ENCODE data around the gene SMARCA2. TPM values are rescaled to one million over a fixed set of nuclear protein-coding genes. Genes with fewer than 3 reads are reported as not detected.

SMARCA2 gene
- polyA plus RNA-seq, 3 donors from 2014 or later, result 20.1 to 41.4 (median 25.2) TPM

GRCh38 chr9:2241461-2241835, 226.3 kb downstream of the SMARCA2 start:
- H3K4me3 Mint-ChIP-seq, result peak overlapping the region; percentile 83 to 86 (median 85)
- peaks cover 0 to 6% (median 5%) of the 10 kb centered on the region in 3 donors for H3K36me3 Mint-ChIP-seq
- peak in 1 of 3 donors; percentile 7 for DNase-seq
- no peak overlapping the region for H3K27ac Mint-ChIP-seq
- H3K27me3 Mint-ChIP-seq (ENCODE audit: low read depth in 3 of 3), result peaks cover 0 to 14% (median 3%) of the 10 kb centered on the region in 3 donors
- H3K9me3 Mint-ChIP-seq, result no peaks in the 10 kb centered on the region
- peaks cover 17 to 19% of the 10 kb centered on the region in 2 donors for H3K4me1 Mint-ChIP-seq

DNA sequence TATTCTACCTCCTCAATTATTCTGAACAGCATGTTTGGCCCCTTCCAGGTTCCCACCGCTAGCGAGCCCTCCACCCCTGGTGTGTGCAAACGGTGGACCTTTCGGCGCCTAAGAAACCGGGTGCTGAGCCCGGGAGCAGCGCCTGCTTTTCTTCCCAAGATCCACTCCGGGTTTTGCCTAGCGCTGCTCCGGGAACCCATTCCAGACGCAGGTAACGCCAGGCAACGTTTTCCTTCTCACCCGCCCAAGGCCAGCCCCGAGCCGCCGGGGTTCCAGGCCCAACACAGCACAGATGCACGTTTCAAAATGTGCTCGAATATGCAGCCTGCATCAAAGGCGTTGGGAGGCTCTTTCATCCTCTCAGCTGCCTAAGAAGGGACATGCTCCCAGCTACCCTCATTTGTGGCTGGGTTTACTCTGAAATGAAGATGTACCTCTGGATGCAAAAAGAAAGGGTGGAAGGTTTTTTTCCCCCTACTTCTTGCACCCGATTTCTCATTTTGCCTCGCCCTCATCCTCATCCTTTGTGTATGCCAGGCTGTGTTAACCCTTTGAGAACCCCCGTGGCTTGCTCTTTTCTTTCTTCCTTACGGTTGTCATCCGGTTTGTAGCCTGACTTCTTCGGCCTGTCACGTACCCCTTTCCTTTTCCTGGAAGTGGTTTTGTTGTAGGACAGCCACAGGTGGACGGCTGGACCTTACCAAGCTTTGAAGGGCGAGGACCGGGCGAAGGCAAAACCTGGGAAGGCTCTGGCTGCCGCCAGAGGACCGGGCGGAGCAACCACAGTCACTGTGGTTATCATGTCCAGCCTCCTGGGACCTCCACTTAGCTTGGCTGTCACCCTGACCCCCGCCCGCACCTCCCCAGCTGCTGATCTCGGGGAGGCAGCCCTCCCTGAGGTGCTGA, 226.9 kb downstream of the SMARCA2 start:
- H3K4me3 Mint-ChIP-seq, result peak overlapping the region; percentile 83 to 86 (median 85)
- peaks cover 17 to 19% of the 10 kb centered on the region in 2 donors for H3K4me1 Mint-ChIP-seq
- peaks cover 0 to 10% (median 5%) of the 10 kb centered on the region in 3 donors for H3K36me3 Mint-ChIP-seq
- no peaks in the 10 kb centered on the region for H3K9me3 Mint-ChIP-seq
- H3K27me3 Mint-ChIP-seq (ENCODE audit: low read depth in 3 of 3), result peaks cover 2 to 14% (median 3%) of the 10 kb centered on the region in 3 donors
- peak; percentile 50 to 59 (median 51) for DNase-seq
- peak overlapping the region in 4 of 6 donors; percentile 32 to 71 (median 54) for H3K27ac Mint-ChIP-seq

DNA sequence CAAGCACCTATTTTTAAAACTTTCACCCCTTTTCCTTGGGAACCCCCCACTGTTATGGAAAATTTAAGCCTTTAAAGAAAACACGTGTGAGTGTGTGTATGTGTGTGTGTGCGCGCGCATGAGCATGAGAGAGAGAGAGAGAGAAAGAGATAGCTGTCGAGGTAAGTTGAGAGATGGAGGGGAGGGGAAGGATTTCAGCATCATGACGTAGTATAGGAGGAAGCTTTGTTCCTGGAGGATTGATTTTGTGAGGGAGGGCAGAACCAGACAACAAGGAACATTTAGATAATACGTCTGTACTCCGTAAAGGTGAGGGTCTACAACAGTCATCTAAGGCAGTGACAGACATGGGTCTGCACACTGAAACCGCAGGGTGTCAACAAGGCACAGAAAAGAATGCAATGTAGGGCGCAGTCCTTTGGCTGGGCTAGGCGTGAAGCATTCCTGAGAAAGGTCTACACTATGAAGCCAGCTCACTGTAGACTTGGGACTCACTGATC, 227.7 kb downstream of the SMARCA2 start:
- peaks cover 0 to 10% (median 5%) of the 10 kb centered on the region in 3 donors for H3K36me3 Mint-ChIP-seq
- H3K9me3 Mint-ChIP-seq, result no peaks in the 10 kb centered on the region
- peak overlapping the region; percentile 83 to 86 (median 85) for H3K4me3 Mint-ChIP-seq
- no peak for DNase-seq
- peaks cover 17 to 19% of the 10 kb centered on the region in 2 donors for H3K4me1 Mint-ChIP-seq
- peak overlapping the region in 2 of 6 donors; percentile 6 to 63 for H3K27ac Mint-ChIP-seq
- H3K27me3 Mint-ChIP-seq (ENCODE audit: low read depth in 3 of 3), result peaks cover 2 to 14% (median 3%) of the 10 kb centered on the region in 3 donors

Measured in immature natural killer cell (primary cell).